HG03039 (cell line): ENCODE measurements around the gene KCP.
A peak's percentile ranks its signal among the peaks of the same experiment; 100 is the strongest.

Experiments
- ATAC-seq: cut with Tn5 transposase; IDR thresholded peaks from one replicate; pipeline ENCODE4 v1.9.1; 2021; ENCODE audit warnings: mild to moderate bottlenecking, moderate library complexity; ENCODE audit not compliant: unreplicated experiment

KCP gene

DNA sequence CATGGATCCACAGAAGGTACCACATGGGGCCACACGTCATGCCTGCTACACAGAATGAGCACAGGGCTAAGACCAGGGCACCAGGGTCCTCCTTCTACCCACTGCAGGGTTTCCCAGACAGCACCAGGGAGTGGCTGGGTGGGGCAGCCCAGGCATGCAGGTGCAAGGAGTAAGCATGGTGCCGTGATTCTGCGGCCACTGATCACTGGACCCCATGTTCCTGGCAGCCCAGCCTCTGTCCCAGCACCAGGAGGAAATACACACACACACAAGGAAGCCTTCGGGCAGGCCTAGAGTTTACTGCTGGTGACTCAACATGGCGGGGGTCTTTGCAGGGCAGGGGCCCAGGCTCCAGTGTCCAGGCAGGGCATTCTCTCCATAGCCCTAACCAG is 33.9 kb downstream of the KCP start:
- ATAC-seq, result no peak

DNA sequence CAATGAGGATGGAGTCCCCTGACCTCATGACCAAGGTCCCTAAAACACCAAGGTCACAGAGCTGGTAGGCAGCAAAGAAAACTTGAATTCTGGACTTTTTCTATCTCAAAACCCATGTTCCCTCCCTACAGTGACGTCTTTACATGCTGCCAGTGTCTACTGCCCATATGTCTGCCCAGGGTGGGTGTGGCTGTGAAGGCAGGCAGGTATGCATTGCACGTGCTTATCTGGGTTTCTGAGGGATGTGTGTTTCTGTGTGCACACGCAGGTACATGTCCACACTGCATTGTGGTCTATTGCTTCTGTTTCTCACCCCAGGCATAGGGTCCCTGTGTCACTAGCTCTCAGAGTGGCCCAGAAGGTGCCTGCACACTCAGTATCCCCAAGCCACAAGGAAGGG is 34.4 kb downstream of the KCP start:
- no peak for ATAC-seq

DNA sequence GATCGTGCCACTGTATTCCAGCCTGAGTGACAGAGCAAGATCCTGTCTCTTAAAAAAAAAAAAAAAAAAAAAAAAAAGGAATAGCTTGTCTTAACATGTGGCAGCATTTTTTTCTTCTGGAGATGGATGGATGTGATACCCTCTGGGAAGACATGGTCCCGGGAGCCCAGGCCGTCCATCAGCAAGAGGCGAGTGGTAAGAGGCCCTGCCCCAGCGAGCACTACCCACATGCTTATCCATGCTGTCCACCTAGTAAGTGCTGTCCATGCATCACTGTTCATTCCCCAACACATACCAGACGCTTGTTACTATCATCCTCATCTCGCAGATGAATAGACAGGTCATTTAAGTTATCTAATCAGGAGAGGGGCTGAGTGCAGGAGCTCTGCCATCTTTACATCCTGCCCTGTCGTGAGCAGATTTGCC is 35.0 kb downstream of the KCP start:
- ATAC-seq, result no peak

DNA sequence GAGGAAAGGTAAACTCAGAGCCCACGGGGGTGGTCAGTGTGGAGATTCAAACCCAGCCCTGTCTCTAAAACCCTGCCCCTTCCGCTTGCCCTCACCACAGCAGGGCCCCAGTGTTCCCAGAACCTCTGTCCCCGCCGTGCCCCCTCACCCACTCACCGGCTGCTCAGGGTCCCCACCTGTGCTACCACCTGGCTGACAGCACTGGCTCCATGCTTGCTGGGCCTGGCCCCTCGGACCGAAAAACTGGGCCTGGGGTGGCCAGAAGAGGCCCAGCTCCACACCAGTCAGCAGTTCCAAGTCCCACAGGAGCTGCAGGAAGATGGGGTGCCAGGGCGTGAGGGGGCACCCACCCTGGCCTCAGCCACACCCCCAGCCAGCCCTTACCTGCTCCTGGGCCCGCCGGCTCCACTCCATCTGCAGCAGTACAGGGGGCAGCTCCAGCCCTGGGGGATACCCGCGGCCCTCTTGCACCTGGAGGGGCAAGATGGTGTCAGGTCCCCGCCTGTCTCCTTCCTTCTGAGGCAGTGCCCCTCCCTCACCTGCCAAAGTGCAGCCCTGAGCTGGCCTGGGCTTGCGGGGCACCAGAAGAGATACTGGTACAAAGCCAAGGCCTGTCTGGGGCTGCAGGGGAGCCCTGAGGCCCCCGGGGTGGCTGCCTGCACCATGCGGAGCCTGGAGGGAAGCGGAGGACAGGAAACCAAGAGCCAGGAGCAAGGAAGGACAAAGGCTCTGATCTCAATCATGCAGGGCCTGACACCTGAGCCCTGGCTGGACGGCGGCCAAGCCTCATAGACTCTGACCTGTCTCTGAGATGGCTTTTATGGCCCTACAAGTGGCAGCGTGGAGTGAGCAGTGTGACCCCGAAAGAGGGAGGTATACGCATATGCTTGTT is 36.1 kb downstream of the KCP start:
- no peak for ATAC-seq

DNA sequence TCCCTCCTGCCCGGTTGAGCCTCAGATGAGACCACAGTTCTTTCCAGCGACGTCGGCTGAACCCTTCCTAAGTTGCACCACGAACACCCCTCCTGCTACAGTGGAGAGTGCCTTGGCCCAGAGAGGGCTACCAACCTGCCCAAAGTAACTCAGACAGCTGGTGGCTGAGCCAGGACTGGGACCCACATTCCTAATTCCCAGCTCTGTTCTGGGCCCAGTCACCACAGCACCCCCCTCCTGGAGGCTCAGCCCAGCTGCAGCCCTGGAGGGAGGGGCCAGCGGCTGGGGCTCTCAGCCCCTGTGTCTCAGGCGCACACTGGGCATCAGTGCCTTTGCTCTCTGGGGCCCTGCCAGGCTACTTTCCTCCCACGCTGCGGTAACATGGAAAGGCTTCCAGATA is 37.3 kb downstream of the KCP start:
- ATAC-seq, result no peak

DNA sequence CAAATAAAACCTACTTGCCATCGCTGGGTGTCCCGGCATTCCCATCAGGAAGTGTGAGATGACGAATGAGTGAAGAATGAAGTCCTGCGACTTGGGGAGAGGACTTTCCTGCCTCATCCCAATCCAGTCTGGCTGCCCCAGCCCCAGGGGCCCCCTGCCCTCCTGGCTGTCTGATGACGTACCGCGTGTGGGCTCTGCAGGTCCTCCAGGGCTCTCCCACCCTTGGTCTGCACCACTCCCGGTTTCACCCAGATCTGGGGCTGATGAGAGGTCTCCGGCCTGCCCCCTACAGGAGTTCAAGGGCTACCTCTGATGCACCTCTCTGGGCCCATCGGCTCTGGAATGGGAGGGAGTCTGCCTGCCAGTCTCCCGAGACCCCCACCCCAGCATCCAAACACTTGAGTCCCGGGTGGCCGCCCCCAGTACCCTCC is 38.1 kb downstream of the KCP start:
- ATAC-seq, result no peak

DNA sequence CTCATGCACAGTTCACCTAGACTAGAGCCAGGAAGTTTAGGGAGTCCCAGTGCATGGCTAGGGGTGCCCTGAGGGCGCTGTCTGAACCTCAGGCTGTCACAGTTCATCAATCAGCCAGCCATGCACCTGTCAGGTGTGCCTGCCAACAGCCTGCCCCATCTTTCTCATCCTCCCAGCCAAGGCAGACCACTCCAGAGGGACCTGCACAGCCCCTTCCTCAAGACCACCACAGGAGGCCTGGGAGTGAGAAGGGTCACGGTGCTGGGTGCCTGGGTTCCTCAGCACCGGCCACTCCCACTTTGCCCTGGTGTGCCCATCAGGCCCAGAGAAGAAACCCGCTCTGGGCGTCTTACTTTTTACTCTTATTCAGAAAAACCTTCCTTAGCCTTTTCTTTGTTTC is 39.5 kb downstream of the KCP start:
- ATAC-seq, result no peak

DNA sequence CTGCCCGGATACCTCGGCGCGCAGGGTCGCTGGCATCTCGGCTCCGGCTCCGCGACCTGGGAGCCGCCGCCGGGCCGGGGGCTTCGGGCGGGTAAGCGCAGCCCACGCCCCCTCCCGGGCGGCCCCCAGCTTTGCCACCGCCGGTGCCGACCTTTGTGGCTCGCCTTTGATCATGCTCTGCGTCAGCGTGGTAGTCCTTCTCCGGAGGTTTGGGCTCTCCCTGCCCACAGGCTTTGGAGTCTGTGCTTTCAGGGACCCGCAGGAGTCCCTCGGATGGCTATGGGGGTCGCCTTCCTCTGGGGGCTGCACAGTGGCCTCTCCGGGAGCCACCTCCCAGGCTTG is 40.6 kb downstream of the KCP start:
- ATAC-seq, result no peak

DNA sequence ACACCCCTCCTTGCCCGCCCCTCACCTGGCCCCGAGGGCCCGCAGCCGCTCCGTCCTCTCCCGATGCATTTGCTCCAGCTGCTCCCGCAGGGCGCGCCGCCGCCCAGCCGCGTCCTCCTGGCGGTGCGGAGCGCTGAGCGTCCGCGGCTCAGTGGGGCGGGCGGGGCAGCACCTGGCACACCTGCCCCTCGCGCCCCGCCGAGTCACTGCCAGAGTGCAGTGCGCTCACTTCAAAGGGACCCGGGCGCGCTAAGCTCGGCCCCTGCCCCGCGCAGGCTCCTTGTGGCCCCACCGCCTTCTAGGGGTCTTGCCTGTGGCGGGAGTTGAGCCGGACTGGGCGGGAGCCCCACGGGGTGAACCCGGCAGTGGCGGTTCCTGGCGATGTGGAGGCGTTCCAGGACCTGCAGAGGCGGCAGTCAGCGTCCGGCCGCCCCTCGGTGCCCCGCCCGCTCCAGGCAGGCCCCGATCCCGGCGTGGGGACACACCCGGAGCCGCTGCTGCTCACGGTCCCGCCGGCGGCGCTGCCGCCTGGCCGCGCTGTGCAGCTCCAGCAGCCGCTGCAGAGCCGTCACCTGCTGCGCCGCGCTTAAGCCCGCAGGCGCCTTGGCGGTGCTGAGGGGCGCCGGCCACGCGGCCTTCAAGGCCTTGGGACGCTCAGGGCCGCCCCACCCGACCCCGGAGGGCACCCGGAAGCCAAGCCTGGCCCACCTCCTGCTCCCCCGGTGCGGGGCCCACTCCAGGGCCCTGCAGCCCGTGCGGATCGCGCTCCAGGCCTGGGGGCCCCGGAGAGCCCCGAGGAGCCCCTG is 41.2 kb downstream of the KCP start:
- no peak for ATAC-seq

DNA sequence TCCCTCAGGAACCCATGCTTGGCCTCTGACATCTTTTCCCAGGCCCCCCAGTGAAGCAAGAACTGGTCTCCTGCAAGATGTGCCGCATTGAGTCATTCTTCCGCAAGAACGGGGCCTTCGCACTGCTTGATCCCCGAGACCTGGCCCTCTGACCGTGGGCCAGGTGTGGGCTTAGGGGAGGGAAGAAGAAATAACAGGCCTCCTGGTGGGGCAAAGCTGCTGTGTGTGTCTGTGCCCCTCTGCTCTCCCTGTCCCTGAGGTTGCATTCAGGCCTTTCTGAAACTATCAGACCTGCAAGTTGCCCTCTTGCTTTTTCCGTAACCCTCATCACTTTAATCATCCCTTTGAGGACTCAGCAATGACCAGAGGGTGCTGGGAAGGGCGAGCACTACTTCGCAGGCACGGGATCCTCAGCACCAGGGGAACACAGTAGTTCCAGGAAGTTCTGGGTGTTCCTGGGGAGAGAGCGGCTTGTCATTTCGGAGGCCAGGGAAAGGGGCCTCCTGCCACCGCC is 41.8 kb downstream of the KCP start:
- no peak for ATAC-seq

DNA sequence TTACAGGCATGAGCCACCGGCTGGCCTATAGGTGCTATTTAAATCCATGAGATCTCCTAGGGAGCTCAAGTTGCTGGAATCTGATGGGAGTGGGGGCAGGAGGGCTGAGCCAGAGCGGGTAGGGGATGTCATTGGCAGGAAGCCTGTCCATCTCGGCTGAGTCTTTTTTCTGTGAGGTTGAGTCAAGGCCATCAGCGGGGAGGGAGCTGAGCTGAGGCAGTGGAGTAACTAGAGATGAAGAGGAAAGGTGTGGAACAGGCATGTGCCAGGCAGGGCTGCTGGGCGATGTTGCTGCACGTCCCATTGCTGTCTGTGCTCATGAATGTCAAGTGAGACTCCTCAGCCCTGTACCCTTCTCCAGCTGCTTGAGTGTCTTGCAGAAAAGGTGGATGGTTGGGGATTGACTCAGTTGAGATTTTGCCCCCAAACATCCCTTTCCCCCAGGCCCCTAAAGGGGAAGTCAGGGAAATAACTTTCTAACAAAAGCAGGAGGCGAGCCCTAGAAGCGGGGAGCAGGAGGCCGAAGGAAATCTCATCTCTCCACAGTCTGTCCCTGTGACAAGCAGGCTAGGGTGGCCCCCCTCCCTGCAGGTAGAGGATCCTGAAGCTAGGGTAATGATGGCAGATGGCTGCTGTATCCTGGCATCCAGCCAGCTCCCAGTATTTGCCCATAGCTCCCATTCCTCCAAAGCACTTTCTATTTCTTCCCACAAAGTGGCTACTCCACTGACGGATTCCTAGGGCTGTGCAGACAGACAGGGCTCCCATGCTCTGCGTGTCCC is 42.5 kb downstream of the KCP start:
- ATAC-seq, result no peak

DNA sequence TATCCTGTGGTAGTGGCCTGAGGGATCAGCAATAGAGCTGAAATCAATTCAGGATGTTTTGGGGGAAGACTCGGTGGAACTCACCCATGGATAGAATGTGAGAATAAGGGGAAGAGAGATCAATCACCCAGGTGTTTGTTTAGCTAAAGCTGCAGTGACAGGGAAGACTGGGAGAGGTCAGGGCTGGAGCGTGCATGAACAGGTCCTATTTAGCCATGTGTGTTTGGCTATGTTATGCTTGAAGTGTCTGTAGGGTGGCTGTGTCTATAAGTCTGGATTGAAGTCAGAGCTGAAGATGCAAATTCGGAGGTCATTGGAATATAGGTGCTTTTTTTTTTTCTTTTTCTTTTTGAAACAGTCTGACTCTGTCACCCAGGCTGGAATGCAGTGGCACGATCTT is 43.3 kb downstream of the KCP start:
- no peak for ATAC-seq

DNA sequence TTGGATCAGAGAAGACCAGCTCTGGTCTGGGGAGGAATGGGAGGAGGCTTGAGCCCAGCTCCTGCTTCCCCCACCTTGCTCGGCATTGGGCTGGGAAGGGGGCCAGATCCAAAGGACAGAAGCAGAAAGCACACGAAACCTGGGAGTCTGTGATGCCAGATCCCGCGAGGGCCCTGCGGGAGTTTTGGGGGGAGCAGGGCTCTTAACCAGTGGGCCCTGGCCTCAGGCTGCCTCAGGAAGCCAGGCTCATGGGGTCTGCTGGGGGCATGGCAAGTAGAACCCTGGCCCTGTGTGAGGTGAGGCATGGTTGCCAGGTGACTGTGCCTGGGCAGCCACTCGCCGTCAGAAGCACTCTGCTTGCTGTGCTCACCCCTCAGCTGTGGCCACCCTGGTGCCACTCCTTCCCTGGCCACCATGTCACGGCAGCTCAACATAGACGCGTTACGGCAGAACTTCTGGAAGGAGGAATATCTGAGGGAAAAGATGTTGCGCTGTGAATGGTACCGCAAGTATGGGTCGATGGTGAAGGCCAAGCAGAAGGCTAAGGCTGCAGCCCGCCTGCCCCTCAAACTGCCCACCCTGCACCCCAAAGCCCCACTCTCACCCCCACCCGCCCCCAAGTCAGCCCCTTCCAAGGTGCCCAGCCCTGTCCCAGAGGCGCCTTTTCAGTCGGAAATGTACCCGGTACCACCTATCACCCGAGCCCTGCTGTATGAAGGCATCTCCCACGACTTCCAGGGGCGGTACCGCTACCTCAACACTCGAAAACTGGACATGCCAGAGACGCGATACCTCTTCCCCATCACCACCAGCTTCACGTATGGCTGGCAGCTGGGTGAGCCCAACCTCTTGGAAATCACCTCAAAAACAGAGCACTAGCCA is 44.3 kb downstream of the KCP start:
- ATAC-seq, result no peak

DNA sequence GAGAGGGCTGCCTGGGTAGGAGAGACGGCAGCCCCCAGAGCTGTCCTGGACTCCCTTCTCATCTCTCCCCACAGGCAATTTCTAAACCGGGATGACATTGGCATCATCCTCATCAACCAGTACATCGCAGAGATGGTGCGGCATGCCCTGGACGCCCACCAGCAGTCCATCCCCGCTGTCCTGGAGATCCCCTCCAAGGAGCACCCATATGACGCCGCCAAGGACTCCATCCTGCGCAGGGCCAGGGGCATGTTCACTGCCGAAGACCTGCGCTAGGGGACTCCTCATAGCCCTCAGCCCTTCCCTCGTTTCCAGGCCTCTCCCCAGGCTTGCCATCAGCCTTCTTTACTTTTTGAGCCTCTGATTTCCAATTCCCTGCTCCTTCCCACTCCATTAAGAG is 45.2 kb downstream of the KCP start:
- no peak for ATAC-seq

DNA sequence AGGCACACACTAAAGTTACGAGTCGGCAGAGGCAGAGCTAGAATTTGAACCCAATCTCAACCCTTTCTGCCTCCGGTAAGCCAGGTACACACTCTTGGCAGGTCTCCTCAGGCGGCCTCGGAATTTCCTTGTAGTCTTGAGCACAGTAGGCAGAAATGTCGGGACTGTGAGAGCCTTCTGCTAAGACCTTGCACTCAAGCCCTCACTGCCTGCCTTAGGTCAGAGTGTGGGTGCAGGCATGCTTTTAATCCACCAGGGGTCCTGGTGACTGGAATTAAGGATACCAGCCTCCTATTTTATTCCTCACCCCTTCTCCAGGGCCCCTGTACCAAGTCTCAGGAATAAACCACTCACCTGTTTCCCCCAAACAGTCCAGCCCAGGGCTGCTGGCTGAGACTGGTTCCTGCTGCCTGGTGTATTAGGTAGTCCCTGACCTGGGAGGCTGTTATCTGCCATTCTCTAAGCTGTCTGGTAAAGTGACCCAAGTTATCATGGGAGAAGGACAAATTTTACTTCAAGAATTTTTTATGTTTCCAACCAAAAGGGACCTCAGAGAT is 47.0 kb downstream of the KCP start:
- peak; percentile 16 for ATAC-seq

DNA sequence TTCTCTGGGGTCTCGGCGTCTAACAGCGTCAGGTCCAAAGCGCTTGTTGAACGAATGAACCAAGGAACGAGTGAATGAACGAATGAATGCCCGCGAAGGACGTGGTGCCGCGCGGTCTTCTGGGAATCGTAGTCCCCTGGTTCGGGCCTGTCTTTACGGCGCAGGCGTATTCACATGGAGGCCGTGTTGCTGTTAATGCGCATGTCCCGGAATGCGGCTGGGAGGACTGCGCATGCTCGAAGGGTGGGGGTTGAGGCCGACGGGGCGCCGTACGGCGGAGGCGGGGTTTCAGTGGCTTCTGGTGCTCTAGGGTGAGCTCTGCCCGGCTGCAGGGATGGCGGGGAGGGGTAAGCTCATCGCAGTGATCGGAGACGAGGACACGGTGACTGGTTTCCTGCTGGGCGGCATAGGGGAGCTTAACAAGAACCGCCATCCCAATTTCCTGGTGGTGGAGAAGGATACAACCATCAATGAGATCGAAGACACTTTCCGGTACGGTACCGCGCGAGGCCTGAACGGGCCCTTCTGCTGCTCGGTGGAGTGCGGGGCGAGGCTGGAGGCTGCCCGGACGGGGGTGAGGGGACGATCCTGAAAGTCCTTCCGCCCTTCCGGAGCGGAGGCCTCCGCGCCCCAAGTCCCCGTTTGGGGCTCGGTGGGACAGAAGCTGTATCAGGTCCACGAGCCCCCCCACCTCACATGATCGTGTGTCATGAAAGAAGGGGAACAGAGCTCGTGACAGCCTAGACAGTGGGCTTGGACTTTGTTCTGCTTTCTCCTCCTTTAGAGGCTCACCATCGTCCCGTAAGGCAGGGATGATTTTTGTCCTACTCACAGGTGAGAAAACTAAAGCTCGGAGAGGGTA is 47.7 kb downstream of the KCP start, which contains the start of gene ATP6V1F:
Gene ATP6V1F, plus strand, starts transcription at position 286 of the 862 bp plus-strand sequence. Its CDS starts 49 bp downstream, at position 335.
- ATAC-seq, result peak; percentile 91

DNA sequence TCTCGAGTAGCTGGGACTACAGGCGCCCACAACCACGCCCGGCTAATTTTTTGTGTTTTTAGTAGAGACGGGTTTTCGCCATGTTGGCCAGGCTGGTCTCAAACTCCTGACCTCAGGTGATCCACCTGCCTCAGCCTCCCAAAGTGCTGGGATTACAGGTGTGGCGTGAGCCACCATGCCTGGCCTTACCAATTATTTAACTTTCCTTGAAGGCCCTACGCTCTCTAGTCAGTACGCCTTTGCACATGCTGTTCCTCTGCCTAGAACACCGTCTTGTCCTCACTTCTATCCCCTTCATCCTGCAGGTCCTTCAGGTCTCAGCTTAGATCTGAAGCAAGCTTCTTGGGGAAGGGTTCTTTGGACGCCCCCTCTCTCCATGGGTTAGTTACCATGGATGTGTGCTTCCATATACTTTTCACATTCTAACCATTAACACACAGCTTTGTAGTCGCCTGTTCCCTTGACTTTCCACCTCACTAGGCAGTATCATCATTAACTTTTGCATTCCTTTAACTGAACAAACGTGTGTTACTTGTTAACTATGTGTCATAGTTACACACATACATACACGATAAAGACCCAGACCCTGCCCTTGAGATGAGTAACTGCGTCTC is 48.4 kb downstream of the KCP start:
- no peak for ATAC-seq
